Osteocyte (in vitro differentiated cells): ENCODE results near the gene AIP. TPM values are rescaled to one million over a fixed set of nuclear protein-coding genes. Genes with fewer than 3 reads are reported as not detected.

ENCODE experiments used
- DNase-seq: peaks from one replicate; pipeline ENCODE4 v3.0.0; 2021; ENCODE audit warnings: mixed read lengths; ENCODE audit not compliant: unreplicated experiment; ENCODE audit errors: extremely low spot score
- H3K27ac Mint-ChIP-seq: one replicate; pipeline ENCODE4 v1.8.0; 2021; ENCODE audit warnings: mild to moderate bottlenecking, mixed read lengths; ENCODE audit not compliant: unreplicated experiment
- H3K27me3 Mint-ChIP-seq: one replicate; pipeline ENCODE4 v1.8.0; 2021; ENCODE audit warnings: mixed read lengths; ENCODE audit not compliant: unreplicated experiment
- H3K36me3 Mint-ChIP-seq: one replicate; pipeline ENCODE4 v1.8.0; 2021; ENCODE audit warnings: mixed read lengths; ENCODE audit not compliant: unreplicated experiment
- H3K4me1 Mint-ChIP-seq: one replicate; pipeline ENCODE4 v1.8.0; 2021; ENCODE audit warnings: mixed read lengths; ENCODE audit not compliant: unreplicated experiment
- H3K4me3 Mint-ChIP-seq: one replicate; pipeline ENCODE4 v1.8.0; 2021; ENCODE audit warnings: mild to moderate bottlenecking, moderate library complexity, mixed read lengths; ENCODE audit not compliant: unreplicated experiment
- H3K9me3 Mint-ChIP-seq: one replicate; pipeline ENCODE4 v1.8.0; 2021; ENCODE audit warnings: mixed read lengths; ENCODE audit not compliant: unreplicated experiment
- total RNA-seq: library from RNA; stranded (reverse); gene quantifications from 2 replicates; pipeline ENCODE4 v1.2.1, GENCODE V29; 2021
- TF ChIP-seq, protein P1 (sequence below): fragments of 200-600 bp; sonication (generic); IDR thresholded peaks from 2 replicates; pipeline ENCODE4 v1.5.0; 2021; ENCODE audit warnings: antibody characterized with exemption, mild to moderate bottlenecking, moderate library complexity

AIP gene
- total RNA-seq, 1 donor from 2014 or later, result 76.5 TPM

DNA sequence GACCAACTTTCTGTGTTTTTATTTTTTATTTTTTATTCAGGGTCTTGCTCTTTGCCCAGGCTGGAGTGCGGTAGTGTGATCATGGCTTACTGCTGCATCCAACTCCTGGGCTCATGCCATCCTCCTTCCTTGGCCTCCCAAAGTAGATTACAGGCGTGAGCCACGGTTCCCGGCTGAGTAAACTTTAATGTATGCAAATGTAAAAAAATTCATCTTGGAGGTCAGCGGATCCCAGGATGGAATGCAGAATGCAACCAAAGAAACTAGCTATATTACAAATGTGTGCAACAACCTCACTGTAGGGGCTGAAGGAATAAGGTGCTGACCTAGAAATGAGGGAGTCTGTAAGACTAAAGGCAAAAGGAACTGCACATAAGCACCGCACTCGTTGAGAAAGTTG, 31.3 kb downstream of the AIP start:
- no peak overlapping the region for H3K4me3 Mint-ChIP-seq
- peaks cover under 1% of the 10 kb centered on the region for H3K4me1 Mint-ChIP-seq
- H3K27ac Mint-ChIP-seq, result no peak overlapping the region
- TF ChIP-seq, protein P1, sequence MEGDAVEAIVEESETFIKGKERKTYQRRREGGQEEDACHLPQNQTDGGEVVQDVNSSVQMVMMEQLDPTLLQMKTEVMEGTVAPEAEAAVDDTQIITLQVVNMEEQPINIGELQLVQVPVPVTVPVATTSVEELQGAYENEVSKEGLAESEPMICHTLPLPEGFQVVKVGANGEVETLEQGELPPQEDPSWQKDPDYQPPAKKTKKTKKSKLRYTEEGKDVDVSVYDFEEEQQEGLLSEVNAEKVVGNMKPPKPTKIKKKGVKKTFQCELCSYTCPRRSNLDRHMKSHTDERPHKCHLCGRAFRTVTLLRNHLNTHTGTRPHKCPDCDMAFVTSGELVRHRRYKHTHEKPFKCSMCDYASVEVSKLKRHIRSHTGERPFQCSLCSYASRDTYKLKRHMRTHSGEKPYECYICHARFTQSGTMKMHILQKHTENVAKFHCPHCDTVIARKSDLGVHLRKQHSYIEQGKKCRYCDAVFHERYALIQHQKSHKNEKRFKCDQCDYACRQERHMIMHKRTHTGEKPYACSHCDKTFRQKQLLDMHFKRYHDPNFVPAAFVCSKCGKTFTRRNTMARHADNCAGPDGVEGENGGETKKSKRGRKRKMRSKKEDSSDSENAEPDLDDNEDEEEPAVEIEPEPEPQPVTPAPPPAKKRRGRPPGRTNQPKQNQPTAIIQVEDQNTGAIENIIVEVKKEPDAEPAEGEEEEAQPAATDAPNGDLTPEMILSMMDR, result no peak
- H3K27me3 Mint-ChIP-seq, result peaks cover 46% of the 10 kb centered on the region
- no peaks in the 10 kb centered on the region for H3K36me3 Mint-ChIP-seq
- DNase-seq, result no peak
- no peaks in the 10 kb centered on the region for H3K9me3 Mint-ChIP-seq

DNA sequence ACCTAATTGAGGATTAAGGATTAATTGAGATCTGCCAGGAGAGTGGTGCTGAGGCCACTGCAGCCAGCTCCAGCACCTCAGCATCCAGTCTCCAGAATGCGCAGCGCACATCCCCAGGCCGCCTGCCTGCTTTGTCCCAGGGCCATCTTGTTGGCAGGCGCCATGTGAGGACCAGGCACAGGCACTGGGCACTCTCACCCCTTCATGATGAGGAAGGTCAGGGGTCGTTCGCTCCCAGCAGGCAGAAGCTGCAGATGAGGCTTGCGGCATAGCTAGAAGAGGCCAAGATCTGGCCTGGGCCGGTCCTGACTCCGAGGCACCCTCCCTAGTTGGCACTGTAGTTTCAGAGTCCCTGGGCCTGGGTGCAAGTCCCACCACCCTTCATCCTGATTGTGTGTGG, 34.0 kb downstream of the AIP start:
- TF ChIP-seq, protein P1, result no peak
- no peaks in the 10 kb centered on the region for H3K9me3 Mint-ChIP-seq
- peaks cover 30% of the 10 kb centered on the region for H3K27me3 Mint-ChIP-seq
- no peaks in the 10 kb centered on the region for H3K4me1 Mint-ChIP-seq
- DNase-seq, result no peak
- no peak overlapping the region for H3K4me3 Mint-ChIP-seq
- H3K36me3 Mint-ChIP-seq, result no peaks in the 10 kb centered on the region
- H3K27ac Mint-ChIP-seq, result no peak overlapping the region

DNA sequence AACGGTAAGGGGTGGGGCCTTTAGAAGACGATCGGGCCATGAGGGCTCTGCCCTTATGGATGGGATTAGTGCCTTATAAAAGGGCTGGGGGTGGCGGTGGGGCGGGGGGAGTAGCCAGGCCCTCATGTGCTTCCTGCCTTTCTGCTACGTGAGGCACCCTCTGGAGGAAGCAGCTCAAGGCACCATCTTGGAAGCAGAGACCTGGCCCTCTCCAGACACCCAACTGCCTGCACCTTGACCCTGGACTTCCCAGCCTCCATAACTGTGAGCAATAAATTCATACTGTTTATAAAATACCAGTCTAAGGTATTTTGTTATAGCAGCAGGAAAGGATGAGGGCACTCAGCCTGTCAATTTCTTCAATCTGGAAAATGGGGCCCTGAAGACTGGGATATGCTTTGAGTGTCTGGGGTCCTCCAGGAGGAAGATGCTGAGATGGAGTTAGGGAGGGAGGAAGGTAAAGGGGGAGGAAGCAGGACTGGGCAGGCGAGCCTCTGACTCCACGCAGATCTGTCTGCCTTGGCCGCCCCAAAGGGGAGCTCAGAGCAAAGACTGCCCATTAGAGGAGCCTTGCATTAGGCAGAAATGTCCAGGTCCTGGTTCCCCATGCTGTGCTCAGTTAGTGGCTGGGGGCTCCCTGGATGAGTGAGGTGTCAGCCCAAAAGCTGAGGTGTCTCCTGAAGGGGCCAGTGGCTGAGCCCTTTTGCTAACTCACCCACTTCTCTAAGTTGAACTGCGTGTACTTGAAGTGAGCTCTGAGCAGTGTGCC, 35.1 kb downstream of the AIP start:
- TF ChIP-seq, protein P1, result no peak
- no peak for DNase-seq
- Mint-ChIP-seq H3K27ac (no peak overlapping the region), H3K36me3 (no peaks in the 10 kb centered on the region), H3K4me3 (no peak overlapping the region), H3K27me3 (peaks cover 27% of the 10 kb centered on the region), H3K4me1 (no peaks in the 10 kb centered on the region), H3K9me3 (no peaks in the 10 kb centered on the region)

DNA sequence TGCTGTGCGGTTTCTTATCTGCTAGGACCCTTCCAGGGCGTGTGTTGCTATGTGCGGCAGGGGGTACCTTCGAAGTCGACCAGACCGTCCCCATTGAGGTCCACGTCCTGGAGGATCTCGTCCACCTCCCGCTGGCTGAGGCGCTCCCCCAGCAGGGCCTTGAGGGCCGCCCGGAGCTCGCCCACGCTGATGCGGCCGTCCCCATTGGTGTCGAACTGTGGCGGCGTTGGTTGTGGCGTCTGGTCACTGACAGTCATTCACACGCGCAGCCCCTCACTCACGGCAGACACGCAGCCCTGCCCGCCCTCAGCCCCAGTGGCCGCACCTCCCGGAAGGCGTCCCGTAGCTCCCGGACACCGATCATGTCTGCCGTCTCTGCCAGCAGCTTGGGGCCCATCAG, 36.9 kb downstream of the AIP start:
- H3K4me3 Mint-ChIP-seq, result no peak overlapping the region
- no peaks in the 10 kb centered on the region for H3K36me3 Mint-ChIP-seq
- no peaks in the 10 kb centered on the region for H3K9me3 Mint-ChIP-seq
- H3K27me3 Mint-ChIP-seq, result peaks cover 17% of the 10 kb centered on the region
- TF ChIP-seq, protein P1, result no peak
- no peak for DNase-seq
- H3K4me1 Mint-ChIP-seq, result no peaks in the 10 kb centered on the region
- H3K27ac Mint-ChIP-seq, result no peak overlapping the region

DNA sequence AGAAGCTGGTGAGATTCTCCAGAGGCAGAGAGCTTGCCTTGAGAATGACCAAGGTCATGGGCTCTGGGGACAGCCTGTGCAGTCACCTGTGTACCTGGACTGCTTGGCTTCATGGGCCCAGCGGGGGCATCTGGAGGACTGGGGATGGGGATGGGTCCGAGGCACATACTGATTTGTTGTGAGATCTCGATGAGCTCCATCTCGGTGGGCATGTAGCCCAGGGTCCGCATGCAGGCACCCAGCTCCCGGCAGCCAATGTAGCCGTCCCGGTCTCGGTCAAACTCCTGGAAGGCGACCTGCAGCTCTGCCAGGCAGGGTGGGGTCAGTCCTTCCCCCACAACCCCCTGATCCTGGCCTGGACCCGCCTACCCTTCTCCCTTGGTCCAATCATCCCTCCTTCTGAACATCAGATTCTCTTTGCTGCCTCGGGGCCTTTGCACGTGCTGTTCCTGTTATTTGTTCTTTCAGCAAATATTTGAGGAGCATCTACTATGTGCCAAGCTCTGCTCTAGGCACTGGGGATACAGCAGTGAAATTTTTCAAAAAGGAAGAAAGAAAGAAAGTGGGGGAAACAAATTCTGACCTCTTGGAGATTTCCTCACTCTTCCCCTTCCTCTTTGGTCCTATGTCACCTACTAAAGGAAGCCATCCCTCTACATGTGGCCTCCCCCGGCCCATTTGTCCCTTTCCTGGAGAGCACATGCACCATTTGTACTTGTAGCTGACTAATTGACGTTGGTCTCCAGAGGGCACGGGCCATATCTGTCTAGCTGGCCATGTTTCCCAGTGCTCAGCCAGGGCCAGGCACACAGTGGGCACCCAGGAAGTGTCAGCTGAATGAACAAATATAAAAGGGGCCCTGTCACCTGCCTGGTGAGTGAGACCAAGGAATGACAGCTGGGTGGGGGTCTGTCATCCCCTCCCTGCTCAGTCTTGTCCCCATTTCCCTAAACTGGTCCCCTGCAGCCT, 38.3 kb downstream of the AIP start:
- Mint-ChIP-seq H3K4me3 (no peak overlapping the region), H3K27ac (no peak overlapping the region), H3K27me3 (peaks cover 11% of the 10 kb centered on the region), H3K36me3 (no peaks in the 10 kb centered on the region), H3K9me3 (no peaks in the 10 kb centered on the region), H3K4me1 (no peaks in the 10 kb centered on the region)
- no peak for DNase-seq
- TF ChIP-seq, protein P1, result no peak
